ENCODE data around the gene CD274. TPM values are rescaled to one million over a fixed set of nuclear protein-coding genes. Genes with fewer than 3 reads are reported as not detected.

CD274 gene
- total and polyA plus RNA-seq, 2 of the 8 experiments (the other 6 are each of a cell fraction or from before 2014, with no cell fraction given): 0.08 to 0.15 TPM

GRCh38 chr9:5425006-5425628, 25.2 kb upstream of the CD274 start (continued):
- TF ChIP-seq CTBP2 (IDR thresholded peaks at IDR 0.05; ENCODE audit: borderline replicate concordance, insufficient read depth, insufficient read length, low read length) (no peak), BCL11A (IDR thresholded peaks at IDR 0.05; ENCODE audit: low read depth in 2 of 2, low read length in 2 of 2) (no peak), JUND (IDR thresholded peaks at IDR 0.05; ENCODE audit: low read length) (no peak), SP1 (IDR thresholded peaks at IDR 0.05; ENCODE audit: low read depth, low read length) (no peak), NRF1 (IDR thresholded peaks at IDR 0.05; ENCODE audit: low read depth, low read length) (no peak), CBX8 (IDR thresholded peaks at IDR 0.05; ENCODE audit: borderline replicate concordance, low read depth, low read length) (no peak), FOSL1 (IDR thresholded peaks at IDR 0.05; ENCODE audit: insufficient read depth, low read depth, low read length) (no peak), POLR2A (IDR thresholded peaks at IDR 0.05; ENCODE audit: control extremely low read depth in 1 of 2, low read depth in 2 of 2, low read length in 2 of 2) (no peak), RXRA (IDR thresholded peaks at IDR 0.05; ENCODE audit: insufficient read depth, low read depth, low read length) (no peak), CTCF (IDR thresholded peaks at IDR 0.05; ENCODE audit: control extremely low read depth in 1 of 3, insufficient read depth in 1 of 3, low read depth in 1 of 3, low read length in 3 of 3) (peak in 2 of 3 experiments; percentile 52 to 64; a peak in 2 of 4 replicates), RFX5 (IDR thresholded peaks at IDR 0.05; ENCODE audit: borderline replicate concordance, low read depth, low read length) (no peak), MAX (IDR thresholded peaks at IDR 0.05) (no peak)
